Endothelial cell of umbilical vein (primary cell): ENCODE results near the gene FAM111B. TPM values are rescaled to one million over a fixed set of nuclear protein-coding genes. Genes with fewer than 3 reads are reported as not detected.

Source experiments
- BruUV-seq: library from RNA; stranded (reverse); fragments of 400-500 nt; replicated peaks from 2 replicates; lab custom pipeline; 2021; lab: Mats Ljungman, UMichigan
- CTCF ChIA-PET: fragments of 300-600, 350-600 bp; sonication (Branson Sonifier 250); formaldehyde crosslinking; loops from one replicate; lab custom pipeline; 2021; ENCODE audit warnings: antibody characterized with exemption, inconsistent platforms; lab: Charles Lee
- POLR2A ChIA-PET: fragments of 300-600, 350-600 bp; sonication (Branson Sonifier 250); formaldehyde crosslinking; loops from one replicate; lab custom pipeline; 2021; ENCODE audit warnings: antibody characterized with exemption, inconsistent platforms; lab: Charles Lee
- DNase-seq: peaks from one replicate; pipeline ENCODE4 v3.0.0-alpha.2; 2011; ENCODE audit warnings: low read depth, low spot score
- FAIRE-seq: peaks from 2 replicates; lab custom pipeline; 2011; peaks lifted over from hg19 to GRCh38; lab: Jason Lieb, UNC
- H2AFZ ChIP-seq: 2 replicates; pipeline ENCODE4 v1.6.0; 2012; ENCODE audit warnings: low read depth, low read length, control low read depth, inconsistent platforms
- H3K27ac ChIP-seq: 2 replicates; pipeline ENCODE4 v1.5.1; 2011; ENCODE audit warnings: low read depth, mild to moderate bottlenecking, control low read depth, low read length, moderate library complexity; ENCODE audit not compliant: insufficient read depth
- H3K27me3 ChIP-seq, 2 experiments: 2 replicates each; pipeline versions ENCODE4 v1.6.0 to v1.6.1; 2011; ENCODE audit warnings: low read length in 2 of 2, mixed read lengths in 1 of 2; ENCODE audit not compliant: control insufficient read depth in 2 of 2, insufficient read depth in 2 of 2
- H3K36me3 ChIP-seq, 2 experiments: 2 replicates in 1 of 2; 3 replicates in 1 of 2; pipeline ENCODE4 v1.5.1; 2011; ENCODE audit warnings: low read length in 2 of 2, mild to moderate bottlenecking in 1 of 2, moderate library complexity in 1 of 2; ENCODE audit not compliant: control insufficient read depth in 2 of 2, insufficient read depth in 2 of 2; ENCODE audit errors: extremely low read depth in 1 of 2
- H3K4me1 ChIP-seq: 3 replicates; pipeline ENCODE4 v1.5.1; 2011; ENCODE audit warnings: mild to moderate bottlenecking, low read length; ENCODE audit not compliant: control insufficient read depth, insufficient read depth; ENCODE audit errors: extremely low read depth
- H3K4me2 ChIP-seq: 2 replicates; pipeline ENCODE4 v1.6.1; 2011; ENCODE audit warnings: low read length, control low read depth, mixed read lengths; ENCODE audit not compliant: insufficient read depth
- H3K4me3 ChIP-seq, 3 experiments: fragments of 200-600 bp in 1 of 3; sonication (generic), shearing (Covaris generic) in 1 of 3; replicated peaks in 1 of 3; 2 replicates each; pipeline ENCODE4 v1.5.1; 2011 to 2016; ENCODE audit warnings: control low read depth in 3 of 3, low read length in 3 of 3, mild to moderate bottlenecking in 2 of 3, inconsistent platforms in 1 of 3, low read depth in 1 of 3, moderate library complexity in 1 of 3; ENCODE audit not compliant: insufficient read depth in 1 of 3
- H3K79me2 ChIP-seq: 2 replicates; pipeline ENCODE4 v1.6.0; 2012; ENCODE audit warnings: low read length, inconsistent platforms; ENCODE audit not compliant: control insufficient read depth, insufficient read depth
- H3K9ac ChIP-seq: replicated peaks from 2 replicates; pipeline ENCODE3; 2011; ENCODE audit warnings: low read length, control low read depth; ENCODE audit not compliant: insufficient read depth; ENCODE audit errors: extremely low read depth
- H3K9me1 ChIP-seq: replicated peaks from 3 replicates; pipeline ENCODE4 v1.6.0; 2011; ENCODE audit warnings: mild to moderate bottlenecking, low read length; ENCODE audit not compliant: control insufficient read depth, insufficient read depth; ENCODE audit errors: extremely low read depth
- H3K9me3 ChIP-seq: replicated peaks from 2 replicates; pipeline ENCODE4 v1.5.1; 2012; ENCODE audit warnings: low read length, inconsistent platforms; ENCODE audit not compliant: control insufficient read depth, insufficient read depth
- H4K20me1 ChIP-seq: replicated peaks from 2 replicates; pipeline ENCODE3; 2011; ENCODE audit warnings: mild to moderate bottlenecking, low read length; ENCODE audit not compliant: control insufficient read depth, insufficient read depth; ENCODE audit errors: extremely low read depth
- EZH2 ChIP-seq: IDR thresholded peaks from 2 replicates; pipeline ENCODE4 v1.6.1; 2012; ENCODE audit warnings: borderline replicate concordance, low read depth, mild to moderate bottlenecking, moderate library complexity, low read length, inconsistent platforms; ENCODE audit not compliant: severe bottlenecking
- FOS ChIP-seq: IDR thresholded peaks from 2 replicates; pipeline ENCODE4 v1.6.1; 2011; ENCODE audit warnings: mild to moderate bottlenecking, low read length, moderate library complexity, borderline replicate concordance; ENCODE audit not compliant: insufficient read depth
- GATA2 ChIP-seq: IDR thresholded peaks from 2 replicates; pipeline ENCODE4 v1.7.0; 2011; ENCODE audit warnings: low read depth, mild to moderate bottlenecking, moderate library complexity, mixed read lengths, low read length; ENCODE audit not compliant: insufficient read length, insufficient read depth
- JUN ChIP-seq: IDR thresholded peaks from 2 replicates; pipeline ENCODE4 v1.6.1; 2011; ENCODE audit warnings: borderline replicate concordance, low read depth; ENCODE audit not compliant: insufficient read length, insufficient read depth
- MAX ChIP-seq: IDR thresholded peaks from 2 replicates; pipeline ENCODE4 v1.6.1; 2011; ENCODE audit not compliant: insufficient read depth, insufficient read length
- MYC ChIP-seq: IDR thresholded peaks from one replicate; pipeline ENCODE4 v1.6.1; 2011; ENCODE audit warnings: mild to moderate bottlenecking, low read depth, low read length
- POLR2A ChIP-seq: IDR thresholded peaks from 2 replicates; pipeline ENCODE4 v1.6.1; 2012; ENCODE audit warnings: low read depth, mild to moderate bottlenecking, control low read depth, low read length
- POLR2AphosphoS5 ChIP-seq: IDR thresholded peaks from 2 replicates; pipeline ENCODE4 v1.6.1; 2012; ENCODE audit warnings: low read depth, mild to moderate bottlenecking, control low read depth, low read length, moderate library complexity; ENCODE audit not compliant: insufficient read depth
- dilution Hi-C: fragments of 300-500 bp; cut with MboI; formaldehyde crosslinking; loops from one replicate; pipeline ENCODE4 v1.15.0; 2019; ENCODE audit warnings: low sequenced_read_pairs; ENCODE audit not compliant: extremely low pct_ligation_motif_present
- intact Hi-C: fragments of 100-400 bp; cut with micrococcal nuclease; formaldehyde crosslinking; loops from one replicate; pipeline ENCODE4 v1.10.0; 2022
- polyA plus RNA-seq, 4 experiments: library from polyadenylated mRNA; depleted of rRNA in 3 of 4; stranded (reverse) in 3 of 4; unstranded in 1 of 4; fragments of >200 nt; gene quantifications; 2 replicates each; pipeline versions ENCODE4 v1.2.1 to v1.2.3, GENCODE V29; 2011 to 2012; ENCODE audit warnings: missing spikeins in 1 of 4
- total RNA-seq: library from RNA; stranded (reverse); gene quantifications from 2 replicates; pipeline ENCODE4 v1.2.3, GENCODE V29; 2021
- TF ChIP-seq, protein P1 (sequence below), 2 donors: IDR thresholded peaks; 1 replicate in 1 of 2; 2 replicates in 1 of 2; pipeline ENCODE4 v1.5.1; 2011; ENCODE audit warnings: low read length in 2 of 2, mild to moderate bottlenecking in 2 of 2, moderate library complexity in 2 of 2, control low read depth in 1 of 2, inconsistent platforms in 1 of 2, low read depth in 1 of 2; ENCODE audit not compliant: insufficient read depth in 1 of 2; ENCODE audit errors: extremely low read depth in 1 of 2

Gene FAM111B
- total and polyA plus RNA-seq, 2 donors (not counting 3 experiments of a cell fraction or from before 2014, with no cell fraction given), result 2.7 to 21.9 TPM

DNA sequence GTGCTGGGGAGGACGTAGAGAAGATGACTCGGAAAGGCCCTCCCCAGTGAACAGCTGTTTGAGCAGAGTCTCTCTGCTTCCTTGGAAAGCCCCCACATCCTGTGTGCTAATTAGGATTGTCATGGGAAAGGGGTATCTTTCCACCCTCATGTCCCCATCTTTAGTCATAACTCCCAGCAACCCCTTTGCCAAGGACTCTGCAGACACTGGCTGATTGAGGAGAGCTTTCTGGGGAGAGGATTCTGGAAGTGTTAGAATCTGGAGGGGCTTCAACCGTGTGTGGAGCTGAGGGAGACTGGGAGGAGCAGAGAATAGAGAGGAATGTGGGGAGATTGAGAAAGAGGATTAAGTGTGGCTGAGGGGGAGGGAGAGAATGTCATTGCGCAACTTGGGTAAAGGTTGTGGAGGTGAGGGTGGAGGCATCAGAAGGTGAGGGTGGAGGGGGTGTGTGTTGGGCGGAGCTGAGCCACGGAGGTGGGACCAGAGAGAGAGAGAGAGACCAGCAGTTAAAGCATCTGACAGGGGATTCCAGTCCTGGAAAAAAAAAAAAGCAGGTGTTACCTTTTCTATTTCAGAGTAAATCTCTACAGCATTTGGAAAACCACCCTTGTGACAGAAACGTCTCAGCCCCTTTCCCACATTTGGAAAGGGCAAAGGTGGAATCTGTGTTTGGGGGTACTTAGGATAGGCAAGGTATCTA, 67.1 kb downstream of the FAM111B start:
- peaks cover 38 to 43% of the 10 kb centered on the region in 2 experiments for H3K27me3 ChIP-seq
- H3K9ac ChIP-seq, result no peak overlapping the region
- no peak overlapping the region for H3K4me3 ChIP-seq
- H3K79me2 ChIP-seq, result no peaks in the 10 kb centered on the region
- intact Hi-C loops (no loop called here), dilution Hi-C loops (no loop called here)
- no peaks in the 10 kb centered on the region for H3K9me1 ChIP-seq
- no peak for TF ChIP-seq POLR2A
- H2AFZ ChIP-seq, result no peak overlapping the region
- BruUV-seq, result no TSS peak
- DNase-seq (no peak), FAIRE-seq (no peak)
- no peak overlapping the region for H3K4me2 ChIP-seq
- no peak overlapping the region for H3K27ac ChIP-seq
- ChIA-PET CTCF (interaction anchor here (0.8 to 2.7 kb wide), 5 partner anchors 11 to 267 kb away, joined by 3 to 21 read pairs (median 4); no protein-coding TSS in a partner anchor), POLR2A (no interaction called here)
- no peaks in the 10 kb centered on the region for H3K9me3 ChIP-seq
- H3K4me1 ChIP-seq, result peaks cover 8% of the 10 kb centered on the region
- H3K36me3 ChIP-seq, result no peaks in the 10 kb centered on the region
- no peaks in the 10 kb centered on the region for H4K20me1 ChIP-seq

GRCh38 chr11:59174664-59175033, 67.6 kb downstream of the FAM111B start:
- Histone ChIP-seq H2AFZ (no peak overlapping the region), H3K9me1 (no peaks in the 10 kb centered on the region), H3K36me3 (no peaks in the 10 kb centered on the region), H3K4me2 (no peak overlapping the region), H3K79me2 (no peaks in the 10 kb centered on the region), H3K4me1 (peaks cover 8% of the 10 kb centered on the region), H3K9me3 (no peaks in the 10 kb centered on the region), H3K9ac (no peak overlapping the region), H3K27ac (no peak overlapping the region), H4K20me1 (no peaks in the 10 kb centered on the region), H3K27me3 (peaks cover 37 to 44% of the 10 kb centered on the region in 2 experiments), H3K4me3 (no peak overlapping the region)
- ChIA-PET CTCF (interaction anchor here (1.0 to 2.7 kb wide), 4 partner anchors 10 to 267 kb away, joined by 3 to 21 read pairs (median 4); no protein-coding TSS in a partner anchor), POLR2A (no interaction called here)
- intact Hi-C loops, result no loop called here
- BruUV-seq, result no TSS peak
- FAIRE-seq (no peak), DNase-seq (no peak)
- dilution Hi-C loops, result no loop called here
- TF ChIP-seq, protein P1, sequence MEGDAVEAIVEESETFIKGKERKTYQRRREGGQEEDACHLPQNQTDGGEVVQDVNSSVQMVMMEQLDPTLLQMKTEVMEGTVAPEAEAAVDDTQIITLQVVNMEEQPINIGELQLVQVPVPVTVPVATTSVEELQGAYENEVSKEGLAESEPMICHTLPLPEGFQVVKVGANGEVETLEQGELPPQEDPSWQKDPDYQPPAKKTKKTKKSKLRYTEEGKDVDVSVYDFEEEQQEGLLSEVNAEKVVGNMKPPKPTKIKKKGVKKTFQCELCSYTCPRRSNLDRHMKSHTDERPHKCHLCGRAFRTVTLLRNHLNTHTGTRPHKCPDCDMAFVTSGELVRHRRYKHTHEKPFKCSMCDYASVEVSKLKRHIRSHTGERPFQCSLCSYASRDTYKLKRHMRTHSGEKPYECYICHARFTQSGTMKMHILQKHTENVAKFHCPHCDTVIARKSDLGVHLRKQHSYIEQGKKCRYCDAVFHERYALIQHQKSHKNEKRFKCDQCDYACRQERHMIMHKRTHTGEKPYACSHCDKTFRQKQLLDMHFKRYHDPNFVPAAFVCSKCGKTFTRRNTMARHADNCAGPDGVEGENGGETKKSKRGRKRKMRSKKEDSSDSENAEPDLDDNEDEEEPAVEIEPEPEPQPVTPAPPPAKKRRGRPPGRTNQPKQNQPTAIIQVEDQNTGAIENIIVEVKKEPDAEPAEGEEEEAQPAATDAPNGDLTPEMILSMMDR (IDR thresholded peaks at IDR 0.05; ENCODE audit: extremely low read depth in 1 of 2, insufficient read depth in 1 of 2, low read depth in 1 of 2, low read length in 2 of 2), result no peak
- TF ChIP-seq JUN (no peak), FOS (no peak), EZH2 (no peak), POLR2AphosphoS5 (no peak), MAX (no peak), GATA2 (no peak), POLR2A (no peak), MYC (no peak)
